ENCODE data around the gene SMIM33. TPM values are rescaled to one million over a fixed set of nuclear protein-coding genes. Genes with fewer than 3 reads are reported as not detected.
"Not testable (repeated sequence)": the region's sequence is repeated elsewhere in the genome, so short reads cannot be mapped to it uniquely, and the experiment has no call there.

The SMIM33 gene
- polyA plus RNA-seq, 3 donors = 0.06 TPM; not detected in 2

- DNase-seq (ENCODE audit: extremely low read depth in 1 of 11, low read depth in 9 of 11, low spot score in 4 of 11) = no peak
These were observed 5.2 kb downstream of the SMIM33 start for GRCh38 chr5:139475865-139476617.

GRCh38 chr5:139478657-139479423 is 8.0 kb downstream of the SMIM33 start:
- DNase-seq (ENCODE audit: extremely low read depth in 1 of 11, low read depth in 9 of 11, low spot score in 4 of 11) = not testable (repeated sequence)

- DNase-seq (ENCODE audit: extremely low read depth in 1 of 11, low read depth in 9 of 11, low spot score in 4 of 11) = not testable (repeated sequence)
These were observed 8.9 kb downstream of the SMIM33 start for GRCh38 chr5:139479729-139480128.

- DNase-seq (ENCODE audit: extremely low read depth in 1 of 11, low read depth in 9 of 11, low spot score in 4 of 11) = no peak
These were observed 10.3 kb downstream of the SMIM33 start for GRCh38 chr5:139481122-139481533.

GRCh38 chr5:139481580-139482049 is 10.8 kb downstream of the SMIM33 start:
- no peak for DNase-seq (ENCODE audit: extremely low read depth in 1 of 11, low read depth in 9 of 11, low spot score in 4 of 11)

- DNase-seq (ENCODE audit: extremely low read depth in 1 of 11, low read depth in 9 of 11, low spot score in 4 of 11) = peak in 9 of 11 donors; percentile 57 to 85 (median 67)
These were observed 11.5 kb downstream of the SMIM33 start, which contains the start of gene STING1 for GRCh38 chr5:139482050-139482889. TSS of gene STING1 (minus strand) at chr5:139482758. CDS start at chr5:139481704, 1,054 bp downstream.

GRCh38 chr5:139482890-139483208 is 12.0 kb downstream of the SMIM33 start:
- DNase-seq (ENCODE audit: extremely low read depth in 1 of 11, low read depth in 9 of 11, low spot score in 4 of 11) = not testable (repeated sequence)

GRCh38 chr5:139486201-139486600 is 15.4 kb downstream of the SMIM33 start:
- DNase-seq (ENCODE audit: extremely low read depth in 1 of 11, low read depth in 9 of 11, low spot score in 4 of 11) = no peak

- no peak for DNase-seq (ENCODE audit: extremely low read depth in 1 of 11, low read depth in 9 of 11, low spot score in 4 of 11)
These were observed 17.5 kb downstream of the SMIM33 start for GRCh38 chr5:139488260-139488659.

- DNase-seq (ENCODE audit: extremely low read depth in 1 of 11, low read depth in 9 of 11, low spot score in 4 of 11) = no peak
These were observed 21.9 kb downstream of the SMIM33 start for GRCh38 chr5:139492700-139493192.

GRCh38 chr5:139494256-139494655 is 23.5 kb downstream of the SMIM33 start:
- no peak for DNase-seq (ENCODE audit: extremely low read depth in 1 of 11, low read depth in 9 of 11, low spot score in 4 of 11)

- DNase-seq (ENCODE audit: extremely low read depth in 1 of 11, low read depth in 9 of 11, low spot score in 4 of 11) = no peak
These were observed 24.0 kb downstream of the SMIM33 start for GRCh38 chr5:139494832-139495231.

- DNase-seq (ENCODE audit: extremely low read depth in 1 of 11, low read depth in 9 of 11, low spot score in 4 of 11) = no peak
These were observed 25.0 kb downstream of the SMIM33 start for GRCh38 chr5:139495638-139496435.

- no peak for DNase-seq (ENCODE audit: extremely low read depth in 1 of 11, low read depth in 9 of 11, low spot score in 4 of 11)
These were observed 30.6 kb downstream of the SMIM33 start for GRCh38 chr5:139501381-139501780.

- not testable (repeated sequence) for DNase-seq (ENCODE audit: extremely low read depth in 1 of 11, low read depth in 9 of 11, low spot score in 4 of 11)
These were observed 32.4 kb downstream of the SMIM33 start for GRCh38 chr5:139503036-139503817.

- DNase-seq (ENCODE audit: extremely low read depth in 1 of 11, low read depth in 9 of 11, low spot score in 4 of 11) = not testable (repeated sequence)
These were observed 33.1 kb downstream of the SMIM33 start for GRCh38 chr5:139503879-139504278.

GRCh38 chr5:139504722-139505121 is 33.9 kb downstream of the SMIM33 start:
- not testable (repeated sequence) for DNase-seq (ENCODE audit: extremely low read depth in 1 of 11, low read depth in 9 of 11, low spot score in 4 of 11)
